K562 (cell line): ENCODE results near the gene NAA38. TPM values are rescaled to one million over a fixed set of nuclear protein-coding genes. Genes with fewer than 3 reads are reported as not detected.
A peak's percentile ranks its signal among the peaks of the same experiment; 100 is the strongest.

Experiments used
- ATF7 ChIP-seq: fragments of 450-650 bp; IDR thresholded peaks from 2 replicates; pipeline ENCODE4 v1.7.1; 2014; ENCODE audit warnings: mild to moderate bottlenecking, moderate library complexity
- BACH1 ChIP-seq: fragments of 200-800 bp; sonication (Bioruptor generic); IDR thresholded peaks from 2 replicates; pipeline ENCODE4 v1.6.1; 2016; ENCODE audit warnings: missing genetic modification characterization, missing compliant biosample characterization
- EP400 ChIP-seq: fragments of 450-650 bp; IDR thresholded peaks from 2 replicates; pipeline ENCODE4 v1.6.1; 2017; ENCODE audit warnings: antibody characterized with exemption, mild to moderate bottlenecking, moderate library complexity
- ESRRA ChIP-seq: fragments of 450-650 bp; IDR thresholded peaks from 2 replicates; pipeline ENCODE4 v1.6.1; 2014; ENCODE audit warnings: low read depth, mild to moderate bottlenecking, moderate library complexity, borderline replicate concordance
- GATAD2B ChIP-seq: fragments of 450-650 bp; IDR thresholded peaks from 2 replicates; pipeline ENCODE4 v1.6.1; 2017; ENCODE audit warnings: mild to moderate bottlenecking, borderline replicate concordance
- IFI16 ChIP-seq: fragments of 250-450 bp; sonication (Bioruptor Pico); IDR thresholded peaks from 2 replicates; pipeline ENCODE4 v2.1.2; 2022; ENCODE audit warnings: mild to moderate bottlenecking, inconsistent platforms
- MLLT1 ChIP-seq, 2 experiments: fragments of 450-650 bp; IDR thresholded peaks; 2 replicates each; pipeline ENCODE4 v1.6.1; 2016
- NR2F6 ChIP-seq: fragments of 450-650 bp; formaldehyde crosslinking; IDR thresholded peaks from 2 replicates; pipeline ENCODE4 v1.4.0; 2020; ENCODE audit warnings: mild to moderate bottlenecking
- PATZ1 ChIP-seq: fragments of 250-450 bp; sonication (Bioruptor Pico); IDR thresholded peaks from 2 replicates; pipeline ENCODE4 v1.5.0; 2020; ENCODE audit warnings: mild to moderate bottlenecking, borderline replicate concordance
- PHF8 ChIP-seq: fragments of 200-600 bp; sonication (generic); IDR thresholded peaks from 2 replicates; pipeline ENCODE4 v1.6.1; 2012; ENCODE audit warnings: mixed run types, mild to moderate bottlenecking, inconsistent platforms, low read length, moderate library complexity, borderline replicate concordance
- RBM15 ChIP-seq: fragments of 200-400 bp; formaldehyde crosslinking; IDR thresholded peaks from 2 replicates; pipeline ENCODE4 v1.6.1; 2018; ENCODE audit warnings: mild to moderate bottlenecking, low read length, moderate library complexity; ENCODE audit not compliant: insufficient read depth
- RBM25 ChIP-seq: fragments of 200-400 bp; formaldehyde crosslinking; IDR thresholded peaks from 2 replicates; pipeline ENCODE4 v1.6.1; 2018; ENCODE audit warnings: low read length, low read depth, moderate library complexity; ENCODE audit not compliant: severe bottlenecking
- TAF1 ChIP-seq: IDR thresholded peaks from 2 replicates; pipeline ENCODE4 v1.6.1; 2011; ENCODE audit warnings: mild to moderate bottlenecking, low read length, moderate library complexity; ENCODE audit not compliant: insufficient read depth, control insufficient read depth, severe bottlenecking; ENCODE audit errors: extremely low read depth
- ZNF445 ChIP-seq: fragments of 250-450 bp; sonication (Bioruptor Pico); IDR thresholded peaks from 2 replicates; pipeline ENCODE4 v1.4.0; 2020; ENCODE audit warnings: low read depth, mild to moderate bottlenecking, moderate library complexity
- polyA plus RNA-seq, 8 experiments: library from polyadenylated mRNA; depleted of rRNA in 4 of 8; stranded (reverse) in 5 of 8; unstranded in 3 of 8; fragments of >200 nt; fragmentation: Nextera tagmentation in 2 of 8; fragmentation: Illumina TruSeq in 1 of 8; extraction: Ambion mirVana in 2 of 8; extraction: Trizol in 1 of 8; gene quantifications; 2 replicates each; pipeline versions ENCODE4 v1.2.1 to v1.2.3, GENCODE V29; 2011 to 2014; ENCODE audit warnings: inconsistent platforms in 1 of 8, missing spikeins in 1 of 8
- total RNA-seq, 7 experiments: library from RNA; depleted of rRNA in 6 of 7; stranded (reverse); fragments of >200 nt in 6 of 7; fragmentation: Illumina TruSeq in 2 of 7; extraction: Trizol in 2 of 7; gene quantifications; 2 replicates each; pipeline versions ENCODE4 v1.2.1 to v1.2.3, GENCODE V29; 2011 to 2021; ENCODE audit warnings: low replicate concordance in 1 of 7
- TF ChIP-seq, protein P1 (sequence below): fragments of 200-800 bp; sonication (Bioruptor generic); IDR thresholded peaks from 2 replicates; pipeline ENCODE4 v1.6.1; 2016; ENCODE audit warnings: missing genetic modification characterization, missing compliant biosample characterization
- TF ChIP-seq, protein P2 (sequence below): fragments of 450-650 bp; IDR thresholded peaks from 2 replicates; pipeline ENCODE4 v1.6.1; 2016; ENCODE audit warnings: antibody characterized with exemption

The NAA38 gene
- total and polyA plus RNA-seq, 9 of the 15 experiments (the other 6 are each of a cell fraction or from before 2014, with no cell fraction given) = 16.4 to 99.8 (median 57.3) TPM

DNA sequence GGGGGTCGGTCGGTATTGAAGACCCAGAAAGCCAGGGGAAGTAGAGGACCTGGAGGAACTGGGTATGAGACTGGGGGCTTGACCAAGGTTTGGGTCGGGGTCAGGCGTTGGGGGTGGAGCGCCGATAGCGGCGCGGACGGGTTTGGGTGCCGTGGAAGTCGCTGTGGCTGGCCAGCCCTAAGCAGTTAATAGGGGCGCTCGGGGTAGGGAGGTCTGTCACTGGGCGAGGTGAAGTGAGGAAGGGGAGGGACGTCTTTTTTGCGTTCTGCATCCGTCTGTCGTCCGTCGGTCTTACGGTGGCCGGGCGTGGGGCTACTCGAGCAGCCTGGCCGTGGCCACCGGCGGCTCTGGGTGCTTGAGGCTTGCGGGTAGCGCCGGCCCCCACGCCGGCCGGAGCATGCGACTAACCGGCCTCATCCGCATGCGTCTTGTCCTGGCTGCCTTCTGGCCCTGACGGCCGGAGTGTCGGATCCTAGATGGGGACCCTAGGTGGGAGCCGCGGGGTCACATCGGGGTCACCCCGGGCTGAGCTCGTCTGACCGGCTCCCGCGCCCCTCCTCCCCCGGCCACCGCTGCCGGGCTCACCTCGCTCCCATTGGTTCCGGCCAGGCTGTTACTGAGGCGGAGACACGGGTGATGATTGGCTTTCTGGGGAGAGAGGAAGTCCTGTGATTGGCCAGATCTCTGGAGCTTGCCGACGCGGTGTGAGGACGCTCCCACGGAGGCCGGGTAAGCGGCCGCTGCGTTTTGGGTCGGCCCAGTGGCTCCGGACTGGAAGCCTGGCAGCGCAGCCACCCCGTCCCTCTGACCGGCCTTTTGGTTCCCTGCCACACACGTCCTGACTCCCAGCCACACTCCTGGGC is 12.8 kb downstream of the NAA38 start (continued):
- TF ChIP-seq, protein P1, sequence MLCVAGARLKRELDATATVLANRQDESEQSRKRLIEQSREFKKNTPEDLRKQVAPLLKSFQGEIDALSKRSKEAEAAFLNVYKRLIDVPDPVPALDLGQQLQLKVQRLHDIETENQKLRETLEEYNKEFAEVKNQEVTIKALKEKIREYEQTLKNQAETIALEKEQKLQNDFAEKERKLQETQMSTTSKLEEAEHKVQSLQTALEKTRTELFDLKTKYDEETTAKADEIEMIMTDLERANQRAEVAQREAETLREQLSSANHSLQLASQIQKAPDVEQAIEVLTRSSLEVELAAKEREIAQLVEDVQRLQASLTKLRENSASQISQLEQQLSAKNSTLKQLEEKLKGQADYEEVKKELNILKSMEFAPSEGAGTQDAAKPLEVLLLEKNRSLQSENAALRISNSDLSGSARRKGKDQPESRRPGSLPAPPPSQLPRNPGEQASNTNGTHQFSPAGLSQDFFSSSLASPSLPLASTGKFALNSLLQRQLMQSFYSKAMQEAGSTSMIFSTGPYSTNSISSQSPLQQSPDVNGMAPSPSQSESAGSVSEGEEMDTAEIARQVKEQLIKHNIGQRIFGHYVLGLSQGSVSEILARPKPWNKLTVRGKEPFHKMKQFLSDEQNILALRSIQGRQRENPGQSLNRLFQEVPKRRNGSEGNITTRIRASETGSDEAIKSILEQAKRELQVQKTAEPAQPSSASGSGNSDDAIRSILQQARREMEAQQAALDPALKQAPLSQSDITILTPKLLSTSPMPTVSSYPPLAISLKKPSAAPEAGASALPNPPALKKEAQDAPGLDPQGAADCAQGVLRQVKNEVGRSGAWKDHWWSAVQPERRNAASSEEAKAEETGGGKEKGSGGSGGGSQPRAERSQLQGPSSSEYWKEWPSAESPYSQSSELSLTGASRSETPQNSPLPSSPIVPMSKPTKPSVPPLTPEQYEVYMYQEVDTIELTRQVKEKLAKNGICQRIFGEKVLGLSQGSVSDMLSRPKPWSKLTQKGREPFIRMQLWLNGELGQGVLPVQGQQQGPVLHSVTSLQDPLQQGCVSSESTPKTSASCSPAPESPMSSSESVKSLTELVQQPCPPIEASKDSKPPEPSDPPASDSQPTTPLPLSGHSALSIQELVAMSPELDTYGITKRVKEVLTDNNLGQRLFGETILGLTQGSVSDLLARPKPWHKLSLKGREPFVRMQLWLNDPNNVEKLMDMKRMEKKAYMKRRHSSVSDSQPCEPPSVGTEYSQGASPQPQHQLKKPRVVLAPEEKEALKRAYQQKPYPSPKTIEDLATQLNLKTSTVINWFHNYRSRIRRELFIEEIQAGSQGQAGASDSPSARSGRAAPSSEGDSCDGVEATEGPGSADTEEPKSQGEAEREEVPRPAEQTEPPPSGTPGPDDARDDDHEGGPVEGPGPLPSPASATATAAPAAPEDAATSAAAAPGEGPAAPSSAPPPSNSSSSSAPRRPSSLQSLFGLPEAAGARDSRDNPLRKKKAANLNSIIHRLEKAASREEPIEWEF (CRISPR knock-in tag) = no peak
- TF ChIP-seq ESRRA = 0 out of 2 replicates have a peak, but pooled peaks have one; percentile 21
- TF ChIP-seq ZNF445 (CRISPR knock-in tag) = no peak
- no peak for TF ChIP-seq BACH1 (tag)
- TF ChIP-seq PATZ1 = no peak
- TF ChIP-seq TAF1 = peak; percentile 40
- TF ChIP-seq EP400 = peak; percentile 44; the same call in 1 of the 2 replicates
- TF ChIP-seq, protein P2, sequence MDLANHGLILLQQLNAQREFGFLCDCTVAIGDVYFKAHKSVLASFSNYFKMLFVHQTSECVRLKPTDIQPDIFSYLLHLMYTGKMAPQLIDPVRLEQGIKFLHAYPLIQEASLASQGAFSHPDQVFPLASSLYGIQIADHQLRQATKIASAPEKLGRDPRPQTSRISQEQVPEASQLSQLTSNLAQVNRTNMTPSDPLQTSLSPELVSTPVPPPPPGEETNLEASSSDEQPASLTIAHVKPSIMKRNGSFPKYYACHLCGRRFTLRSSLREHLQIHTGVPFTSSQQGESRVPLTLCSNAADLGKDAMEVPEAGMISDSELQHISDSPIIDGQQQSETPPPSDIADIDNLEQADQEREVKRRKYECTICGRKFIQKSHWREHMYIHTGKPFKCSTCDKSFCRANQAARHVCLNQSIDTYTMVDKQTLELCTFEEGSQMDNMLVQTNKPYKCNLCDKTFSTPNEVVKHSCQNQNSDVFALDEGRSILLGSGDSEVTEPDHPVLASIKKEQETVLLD = no peak
- TF ChIP-seq NR2F6 = no peak
- TF ChIP-seq MLLT1 (IDR thresholded peaks at IDR 0.05) = peak in 1 of 2 experiments; percentile 23; a peak in 1 of 4 replicates
- peak; percentile 75 for TF ChIP-seq RBM25
- no peak for TF ChIP-seq IFI16 (CRISPR knock-in tag)
- peak; percentile 59; the same call in 1 of the 2 replicates for TF ChIP-seq ATF7
- no peak for TF ChIP-seq GATAD2B
- TF ChIP-seq RBM15 = no peak
- peak; percentile 49; the same call in 1 of the 2 replicates for TF ChIP-seq PHF8
